OCI-LY1 (cell line): ENCODE measurements around the gene FLACC1.

Source experiments
- EZH2 ChIP-seq: fragments of 200-600 bp; sonication (generic), shearing (Covaris generic); IDR thresholded peaks from 2 replicates; pipeline ENCODE4 v1.8.0; 2017; ENCODE audit warnings: borderline replicate concordance, mixed run types, mild to moderate bottlenecking, antibody characterized with exemption, low read length, moderate library complexity, mixed read lengths
- TF ChIP-seq, protein P1 (sequence below): fragments of 200-600 bp; sonication (generic), shearing (Covaris generic); IDR thresholded peaks from 2 replicates; pipeline ENCODE4 v1.5.1; 2017; ENCODE audit warnings: mild to moderate bottlenecking, antibody characterized with exemption, low read length, moderate library complexity, mixed read lengths

DNA sequence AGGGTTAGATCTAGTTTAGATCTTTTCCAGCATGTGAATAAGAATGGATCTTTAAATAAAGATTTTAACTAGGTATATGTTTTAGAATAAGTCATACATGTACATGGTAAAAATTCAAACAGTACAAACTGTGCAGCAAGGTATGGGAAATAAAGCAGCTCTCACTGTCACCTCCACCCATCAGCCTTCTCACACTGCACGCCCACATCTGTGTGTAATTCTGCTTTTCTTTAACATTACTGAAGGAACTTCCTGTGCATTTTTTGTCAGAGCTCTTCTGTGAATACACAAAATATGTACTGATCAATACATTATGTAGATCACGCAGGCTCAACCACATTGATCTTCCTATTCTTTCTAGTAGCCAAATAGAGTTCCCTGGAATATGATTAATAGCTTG is 93.4 kb downstream of the FLACC1 start:
- TF ChIP-seq, protein P1, sequence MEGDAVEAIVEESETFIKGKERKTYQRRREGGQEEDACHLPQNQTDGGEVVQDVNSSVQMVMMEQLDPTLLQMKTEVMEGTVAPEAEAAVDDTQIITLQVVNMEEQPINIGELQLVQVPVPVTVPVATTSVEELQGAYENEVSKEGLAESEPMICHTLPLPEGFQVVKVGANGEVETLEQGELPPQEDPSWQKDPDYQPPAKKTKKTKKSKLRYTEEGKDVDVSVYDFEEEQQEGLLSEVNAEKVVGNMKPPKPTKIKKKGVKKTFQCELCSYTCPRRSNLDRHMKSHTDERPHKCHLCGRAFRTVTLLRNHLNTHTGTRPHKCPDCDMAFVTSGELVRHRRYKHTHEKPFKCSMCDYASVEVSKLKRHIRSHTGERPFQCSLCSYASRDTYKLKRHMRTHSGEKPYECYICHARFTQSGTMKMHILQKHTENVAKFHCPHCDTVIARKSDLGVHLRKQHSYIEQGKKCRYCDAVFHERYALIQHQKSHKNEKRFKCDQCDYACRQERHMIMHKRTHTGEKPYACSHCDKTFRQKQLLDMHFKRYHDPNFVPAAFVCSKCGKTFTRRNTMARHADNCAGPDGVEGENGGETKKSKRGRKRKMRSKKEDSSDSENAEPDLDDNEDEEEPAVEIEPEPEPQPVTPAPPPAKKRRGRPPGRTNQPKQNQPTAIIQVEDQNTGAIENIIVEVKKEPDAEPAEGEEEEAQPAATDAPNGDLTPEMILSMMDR: no peak
- no peak for TF ChIP-seq EZH2
